Activated B cell treated with CpG ODN at 0.5 μM for 24 hours (primary cell): ENCODE measurements around the gene USP28. TPM values are rescaled to one million over a fixed set of nuclear protein-coding genes. Genes with fewer than 3 reads are reported as not detected.
"Not testable (repeated sequence)": the region's sequence is repeated elsewhere in the genome, so short reads cannot be mapped to it uniquely, and the experiment has no call there.

Experiments
- ATAC-seq: fragments of 200-7000 bp; cut with Tn5 transposase; one replicate; pipeline ENCODE4 v1.10.0; 2021; ENCODE audit warnings: low read depth, mild to moderate bottlenecking, moderate library complexity
- CTCF ChIA-PET: fragments of 350-600 bp; sonication (Branson Sonifier 250); formaldehyde crosslinking; loops from one replicate; lab custom pipeline; 2021; ENCODE audit warnings: antibody characterized with exemption; lab: Charles Lee
- POLR2A ChIA-PET: fragments of 350-600 bp; sonication (Branson Sonifier 250); formaldehyde crosslinking; loops from one replicate; lab custom pipeline; 2021; ENCODE audit warnings: antibody characterized with exemption; lab: Charles Lee
- DNase-seq: peaks from one replicate; pipeline ENCODE4 v3.0.0; 2022
- H3K27ac Mint-ChIP-seq: one replicate; pipeline ENCODE4 v1.8.0; 2020; ENCODE audit warnings: mixed read lengths
- H3K27me3 Mint-ChIP-seq: one replicate; pipeline ENCODE4 v1.8.0; 2021; ENCODE audit warnings: mixed read lengths
- H3K36me3 Mint-ChIP-seq: one replicate; pipeline ENCODE4 v1.8.0; 2021; ENCODE audit warnings: low read depth, mixed read lengths
- H3K4me1 Mint-ChIP-seq: one replicate; pipeline ENCODE4 v1.8.0; 2021; ENCODE audit warnings: mixed read lengths
- H3K4me3 Mint-ChIP-seq: one replicate; pipeline ENCODE4 v1.8.0; 2020; ENCODE audit warnings: mild to moderate bottlenecking, mixed read lengths
- H3K9me3 Mint-ChIP-seq: one replicate; pipeline ENCODE4 v1.8.0; 2020; ENCODE audit warnings: mixed read lengths
- CTCF ChIP-seq: fragments of 200-600 bp; IDR thresholded peaks from one replicate; pipeline ENCODE4 v1.8.0; 2022; ENCODE audit warnings: antibody characterized with exemption, mild to moderate bottlenecking
- intact Hi-C: fragments of 100-400 bp; cut with micrococcal nuclease; formaldehyde crosslinking; loops from one replicate; pipeline ENCODE4 v1.15.1; 2024
- total RNA-seq: library from RNA; stranded (reverse); gene quantifications from 2 replicates; pipeline ENCODE4 v1.2.3, GENCODE V29; 2022

The USP28 gene
- total RNA-seq, 1 donor from 2014 or later, result 49.6 TPM

- Mint-ChIP-seq H3K27me3 (no peaks in the 10 kb centered on the region), H3K9me3 (no peaks in the 10 kb centered on the region), H3K4me3 (no peak overlapping the region), H3K27ac (no peak overlapping the region), H3K4me1 (peaks cover 1% of the 10 kb centered on the region), H3K36me3 (peaks cover 86% of the 10 kb centered on the region)
- DNase-seq, result no peak
- peak; percentile 57 for ATAC-seq
- ChIA-PET CTCF (interaction anchor here (0.7 to 5.3 kb wide), 12 partner anchors 9 to 455 kb away, joined by 3 to 113 read pairs (median 4); partner anchors contain the start of gene USP28), POLR2A (interaction anchor here (0.6 to 1.2 kb wide), 4 partner anchors 32 to 200 kb away, joined by 3 to 4 read pairs (median 3); no protein-coding TSS in a partner anchor)
- TF ChIP-seq CTCF, result no peak
- intact Hi-C loops, result loop anchor here (1.0 to 2.0 kb wide), 3 partner anchors 68 to 455 kb away; partner anchors contain the start of gene USP28
These were observed 69.0 kb downstream of the USP28 start for GRCh38 chr11:113806406-113806805.

GRCh38 chr11:113805640-113806039 is 69.7 kb downstream of the USP28 start:
- Mint-ChIP-seq H3K9me3 (no peaks in the 10 kb centered on the region), H3K27me3 (no peaks in the 10 kb centered on the region), H3K4me3 (no peak overlapping the region), H3K4me1 (peaks cover 1% of the 10 kb centered on the region), H3K27ac (no peak overlapping the region), H3K36me3 (peaks cover 86% of the 10 kb centered on the region)
- no peak for ATAC-seq
- no peak for TF ChIP-seq CTCF
- CTCF ChIA-PET, result interaction anchor here (0.8 to 5.3 kb wide), 7 partner anchors 9 to 456 kb away, joined by 3 to 113 read pairs (median 4); no protein-coding TSS in a partner anchor
- no peak for DNase-seq
- POLR2A ChIA-PET, result interaction anchor here (0.7 kb wide), 1 partner anchor 33 kb away, joined by 3 read pairs; no protein-coding TSS in a partner anchor
- intact Hi-C loops, result loop anchor here (1.0 to 2.0 kb wide), 3 partner anchors 69 to 456 kb away; partner anchors contain the start of gene USP28

GRCh38 chr11:113802621-113803020 is 72.8 kb downstream of the USP28 start:
- no peaks in the 10 kb centered on the region for H3K9me3 Mint-ChIP-seq
- H3K27ac Mint-ChIP-seq, result no peak overlapping the region
- DNase-seq (no peak), ATAC-seq (no peak)
- intact Hi-C loops, result no loop called here
- no peak overlapping the region for H3K4me3 Mint-ChIP-seq
- POLR2A ChIA-PET, result no interaction called here
- H3K36me3 Mint-ChIP-seq, result peaks cover 79% of the 10 kb centered on the region
- no peaks in the 10 kb centered on the region for H3K27me3 Mint-ChIP-seq
- H3K4me1 Mint-ChIP-seq, result peaks cover 1% of the 10 kb centered on the region
- no peak for TF ChIP-seq CTCF
- CTCF ChIA-PET, result interaction anchor here (0.7 to 1.3 kb wide), 2 partner anchors 458 to 460 kb away, joined by 3 to 7 read pairs; no protein-coding TSS in a partner anchor

- H3K27ac Mint-ChIP-seq, result no peak overlapping the region
- TF ChIP-seq CTCF, result peak; percentile 32
- ChIA-PET POLR2A (interaction anchor here (0.6 kb wide), 1 partner anchor 66 kb away, joined by 3 read pairs; no protein-coding TSS in a partner anchor), CTCF (interaction anchor here (0.5 to 4.7 kb wide), 15 partner anchors 9 to 490 kb away, joined by 3 to 19 read pairs (median 4); no protein-coding TSS in a partner anchor)
- no peak overlapping the region for H3K4me3 Mint-ChIP-seq
- DNase-seq (no peak), ATAC-seq (peak; percentile 60)
- H3K4me1 Mint-ChIP-seq, result no peaks in the 10 kb centered on the region
- no peaks in the 10 kb centered on the region for H3K27me3 Mint-ChIP-seq
- intact Hi-C loops, result loop anchor here (1.0 to 2.0 kb wide), 2 partner anchors 24 to 491 kb away; partner anchors contain the start of gene ZW10
- H3K36me3 Mint-ChIP-seq, result peaks cover 36% of the 10 kb centered on the region
- H3K9me3 Mint-ChIP-seq, result no peaks in the 10 kb centered on the region
These were observed 78.6 kb downstream of the USP28 start for GRCh38 chr11:113796663-113797259.

GRCh38 chr11:113789675-113790320 is 85.6 kb downstream of the USP28 start:
- intact Hi-C loops, result no loop called here
- Mint-ChIP-seq H3K9me3 (no peaks in the 10 kb centered on the region), H3K4me3 (no peak overlapping the region), H3K27ac (no peak overlapping the region), H3K4me1 (no peaks in the 10 kb centered on the region), H3K27me3 (peaks cover 15% of the 10 kb centered on the region), H3K36me3 (no peaks in the 10 kb centered on the region)
- ChIA-PET CTCF (no interaction called here), POLR2A (no interaction called here)
- TF ChIP-seq CTCF, result no peak
- DNase-seq, result no peak
- no peak for ATAC-seq

GRCh38 chr11:113789016-113789415 is 86.4 kb downstream of the USP28 start:
- H3K4me3 Mint-ChIP-seq, H3K9me3 Mint-ChIP-seq, H3K4me1 Mint-ChIP-seq, H3K36me3 Mint-ChIP-seq, ATAC-seq, CTCF ChIA-PET, POLR2A ChIA-PET, H3K27ac Mint-ChIP-seq, intact Hi-C loops, DNase-seq: not testable (repeated sequence)
- H3K27me3 Mint-ChIP-seq, result peaks cover 18% of the 10 kb centered on the region
